Endothelial cell of umbilical vein (primary cell): ENCODE data around the gene CAPN5.

ENCODE experiments used
- CTCF ChIP-seq, 2 donors: IDR thresholded peaks; 1 replicate in 1 of 2; 2 replicates in 1 of 2; pipeline ENCODE4 v1.5.1; 2011; ENCODE audit warnings: low read length in 2 of 2, mild to moderate bottlenecking in 2 of 2, moderate library complexity in 2 of 2, control low read depth in 1 of 2, inconsistent platforms in 1 of 2, low read depth in 1 of 2; ENCODE audit not compliant: insufficient read depth in 1 of 2; ENCODE audit errors: extremely low read depth in 1 of 2
- EZH2 ChIP-seq: IDR thresholded peaks from 2 replicates; pipeline ENCODE4 v1.6.1; 2012; ENCODE audit warnings: borderline replicate concordance, low read depth, mild to moderate bottlenecking, moderate library complexity, low read length, inconsistent platforms; ENCODE audit not compliant: severe bottlenecking
- JUN ChIP-seq: IDR thresholded peaks from 2 replicates; pipeline ENCODE4 v1.6.1; 2011; ENCODE audit warnings: borderline replicate concordance, low read depth; ENCODE audit not compliant: insufficient read length, insufficient read depth
- MYC ChIP-seq: IDR thresholded peaks from one replicate; pipeline ENCODE4 v1.6.1; 2011; ENCODE audit warnings: mild to moderate bottlenecking, low read depth, low read length
- POLR2A ChIP-seq: IDR thresholded peaks from 2 replicates; pipeline ENCODE4 v1.6.1; 2012; ENCODE audit warnings: low read depth, mild to moderate bottlenecking, control low read depth, low read length
- POLR2AphosphoS5 ChIP-seq: IDR thresholded peaks from 2 replicates; pipeline ENCODE4 v1.6.1; 2012; ENCODE audit warnings: low read depth, mild to moderate bottlenecking, control low read depth, low read length, moderate library complexity; ENCODE audit not compliant: insufficient read depth
- TF ChIP-seq, protein P1 (sequence below): IDR thresholded peaks from 2 replicates; pipeline ENCODE4 v1.6.1; 2011; ENCODE audit not compliant: insufficient read depth, insufficient read length

GRCh38 chr11:77051511-77051910, 15.3 kb upstream of the CAPN5 start:
- TF ChIP-seq CTCF (IDR thresholded peaks at IDR 0.05; ENCODE audit: extremely low read depth in 1 of 2, insufficient read depth in 1 of 2, low read depth in 1 of 2, low read length in 2 of 2) (no peak), MYC (no peak), JUN (no peak), POLR2AphosphoS5 (no peak), EZH2 (no peak), POLR2A (no peak)
- TF ChIP-seq, protein P1, sequence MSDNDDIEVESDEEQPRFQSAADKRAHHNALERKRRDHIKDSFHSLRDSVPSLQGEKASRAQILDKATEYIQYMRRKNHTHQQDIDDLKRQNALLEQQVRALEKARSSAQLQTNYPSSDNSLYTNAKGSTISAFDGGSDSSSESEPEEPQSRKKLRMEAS = no peak
